Sigmoid colon (tissue), 4 donors: Measurements from ENCODE around the gene SLIT3.

Experiments used
- CTCF ChIP-seq, 4 experiments: fragments of 450-650 bp in 3 of 4; fragments of 200-600 bp in 1 of 4; IDR thresholded peaks; one replicate each; pipeline ENCODE4 v1.5.1; 2016 to 2019; ENCODE audit warnings: antibody characterized with exemption in 4 of 4, mild to moderate bottlenecking in 3 of 4, moderate library complexity in 2 of 4
- EP300 ChIP-seq, 4 donors: sonication (generic); formaldehyde crosslinking; IDR thresholded peaks; one replicate each; pipeline ENCODE4 v1.6.1; 2017; ENCODE audit warnings: antibody characterized with exemption in 4 of 4
- POLR2A ChIP-seq, 2 donors: fragments of 450-650 bp; IDR thresholded peaks; one replicate each; pipeline ENCODE4 v1.6.1; 2016; ENCODE audit warnings: antibody characterized with exemption in 2 of 2, mild to moderate bottlenecking in 2 of 2, moderate library complexity in 2 of 2
- POLR2AphosphoS5 ChIP-seq, 4 donors: sonication (generic); formaldehyde crosslinking; IDR thresholded peaks; one replicate each; pipeline ENCODE4 v1.6.1; 2017; ENCODE audit warnings: antibody characterized with exemption in 4 of 4

DNA sequence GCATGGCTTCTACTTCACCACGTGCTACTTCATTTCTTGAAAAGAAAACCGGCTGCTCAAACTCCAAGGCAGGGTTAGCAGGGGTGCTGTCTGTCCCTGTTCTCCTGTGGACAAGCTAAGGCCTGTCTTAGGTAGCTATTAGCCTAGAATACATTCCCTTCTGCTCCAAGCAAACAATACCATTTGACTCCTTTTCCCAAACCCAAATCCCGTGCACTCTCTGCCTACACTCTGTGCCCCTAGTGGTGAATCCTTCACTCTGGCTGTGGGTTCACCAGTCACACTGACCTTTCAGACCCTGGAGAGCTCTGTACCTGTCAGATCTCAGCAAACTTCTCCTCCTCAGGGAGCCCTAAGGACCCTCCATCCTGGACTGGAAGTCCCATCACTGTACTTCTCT, 211.6 kb downstream of the SLIT3 start:
- TF ChIP-seq CTCF (IDR thresholded peaks at IDR 0.05) = no peak
- TF ChIP-seq POLR2A (IDR thresholded peaks at IDR 0.05) = no peak
- no peak for TF ChIP-seq EP300 (IDR thresholded peaks at IDR 0.05)
- no peak for TF ChIP-seq POLR2AphosphoS5 (IDR thresholded peaks at IDR 0.05)
